ENCODE measurements around the gene UBE2N. TPM values are rescaled to one million over a fixed set of nuclear protein-coding genes. Genes with fewer than 3 reads are reported as not detected.

UBE2N gene
- total and polyA plus RNA-seq, 2 of the 8 experiments (the other 6 are each of a cell fraction or from before 2014, with no cell fraction given), result 108 to 225 TPM

DNA sequence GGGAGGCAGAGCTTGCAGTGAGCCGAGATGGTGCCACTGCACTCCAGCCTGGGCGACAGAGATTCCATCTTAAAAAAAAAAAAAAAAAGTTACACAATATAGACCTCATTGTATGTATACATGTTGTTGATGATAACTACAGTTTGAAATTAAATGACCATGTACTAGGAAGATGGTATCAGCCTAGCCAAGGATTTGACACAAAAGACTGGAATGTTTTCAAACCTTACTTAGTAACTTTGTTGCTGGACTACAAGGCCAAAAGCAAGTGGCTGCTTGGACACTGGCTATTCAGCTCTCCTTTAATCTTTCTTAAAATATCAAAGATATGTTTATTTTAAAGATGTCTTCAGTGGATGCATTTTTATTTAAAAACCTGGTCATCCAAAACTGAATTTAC, 82.9 kb downstream of the UBE2N start:
- no peak overlapping the region for H2BK120ac ChIP-seq (replicated peaks; ENCODE audit: low read depth, low read length)
- H2BK20ac ChIP-seq (ENCODE audit: low read length), result no peak overlapping the region
- H3K4me2 ChIP-seq (ENCODE audit: insufficient read depth in 1 of 2, low read depth in 2 of 2, low read length in 2 of 2), result no peak overlapping the region
- ChIA-PET CTCF (ENCODE audit: partially characterized antibody) (interaction anchor here (0.6 to 0.9 kb wide), 2 partner anchors 9 to 61 kb away, joined by 3 to 4 read pairs; no protein-coding TSS in a partner anchor), POLR2A (ENCODE audit: partially characterized antibody) (no interaction called here)
- no peak for TF ChIP-seq GTF2F1 (IDR thresholded peaks at IDR 0.05; ENCODE audit: borderline replicate concordance, low read depth, low read length)
- TF ChIP-seq KDM1A (IDR thresholded peaks at IDR 0.05; ENCODE audit: borderline replicate concordance, low read length), result no peak
- no peak overlapping the region for H3K23ac ChIP-seq (ENCODE audit: insufficient read length)
- no peaks in the 10 kb centered on the region for H3K79me1 ChIP-seq (ENCODE audit: low read depth, low read length)
- H4K5ac ChIP-seq (ENCODE audit: insufficient read length, low read depth, low read length), result no peak overlapping the region
- H3K14ac ChIP-seq (ENCODE audit: insufficient read length), result no peak overlapping the region
- 80% methylated on average over 1 of the region's 2 CpGs; no CpG with 5 or more reads in 1 of the 2 experiments for WGBS, 2 experiments (ENCODE audit: extremely low coverage in 1 of 2, insufficient coverage in 1 of 2, insufficient read length in 1 of 2, insufficient replicate concordance in 2 of 2, low coverage in 1 of 2, low lambda C conversion rate in 2 of 2, missing lambda C conversion rate in 1 of 2)
- FAIRE-seq (no peak), DNase-seq (ENCODE audit: low read depth in 1 of 2, low spot score in 2 of 2) (no peak)
- no peaks in the 10 kb centered on the region for H4K20me1 ChIP-seq (replicated peaks in 1 of 2; ENCODE audit: control insufficient read depth in 1 of 2, insufficient read depth in 2 of 2, low read length in 2 of 2)
- no peaks in the 10 kb centered on the region for H3K23me2 ChIP-seq (ENCODE audit: low read depth, low read length)
- no peak overlapping the region for H2BK15ac ChIP-seq (ENCODE audit: low read length)
- no peak overlapping the region for H3K9ac ChIP-seq (replicated peaks in 1 of 4; ENCODE audit: extremely low read depth in 1 of 4, low read depth in 3 of 4, low read length in 3 of 4)
- H3K18ac ChIP-seq (ENCODE audit: extremely low read depth, low read length), result no peak overlapping the region
- no peak overlapping the region for H3K4me3 ChIP-seq (ENCODE audit: extremely low read depth in 1 of 4, insufficient read depth in 2 of 4, low read depth in 3 of 4, low read length in 4 of 4)
- no peaks in the 10 kb centered on the region for H3K36me3 ChIP-seq (ENCODE audit: control insufficient read depth in 2 of 4, insufficient read depth in 4 of 4, low read length in 3 of 4)
- no peak overlapping the region for H2AFZ ChIP-seq (ENCODE audit: low read length)
- H3K4ac ChIP-seq (replicated peaks; ENCODE audit: insufficient read length, low read depth, low read length), result no peak overlapping the region
- H3K4me1 ChIP-seq (replicated peaks in 1 of 4; ENCODE audit: control insufficient read depth in 3 of 4, insufficient read depth in 4 of 4, low read length in 3 of 4), result no peaks in the 10 kb centered on the region
- H2AK5ac ChIP-seq (ENCODE audit: low read depth, low read length), result no peak overlapping the region
- H2BK5ac ChIP-seq (ENCODE audit: low read depth, low read length), result no peak overlapping the region
- no peaks in the 10 kb centered on the region for H3K9me3 ChIP-seq (ENCODE audit: insufficient read depth in 2 of 2, low read depth in 1 of 2, low read length in 1 of 2)
- H2BK12ac ChIP-seq (ENCODE audit: low read depth, low read length), result no peak overlapping the region
- H3K79me2 ChIP-seq (ENCODE audit: control insufficient read depth in 1 of 2, insufficient read depth in 2 of 2, low read length in 2 of 2), result no peaks in the 10 kb centered on the region
- H4K91ac ChIP-seq (replicated peaks; ENCODE audit: insufficient read length, low read length), result no peak overlapping the region
- no peak overlapping the region for H3K27ac ChIP-seq (ENCODE audit: low read depth, low read length)
- no peak overlapping the region for H4K8ac ChIP-seq (ENCODE audit: extremely low read depth, insufficient read depth, low read length)
- no peaks in the 10 kb centered on the region for H3K27me3 ChIP-seq (replicated peaks in 1 of 4; ENCODE audit: control insufficient read depth in 3 of 4, extremely low read depth in 1 of 4, insufficient read depth in 3 of 4, low read length in 3 of 4)
- H3K56ac ChIP-seq (replicated peaks; ENCODE audit: insufficient read length, low read depth, low read length), result no peak overlapping the region
